K562 (cell line): ENCODE measurements around the gene TMEM144. TPM values are rescaled to one million over a fixed set of nuclear protein-coding genes. Genes with fewer than 3 reads are reported as not detected.

Experiments
- BHLHE40 ChIP-seq: IDR thresholded peaks from 2 replicates; pipeline ENCODE4 v1.6.1; 2011; ENCODE audit warnings: low read length, improper control_type of control experiment
- BRF2 ChIP-seq: IDR thresholded peaks from 3 replicates; pipeline ENCODE4 v1.6.1; 2011; ENCODE audit warnings: borderline replicate concordance, mild to moderate bottlenecking; ENCODE audit not compliant: insufficient read length, insufficient read depth
- CAMTA2 ChIP-seq: fragments of 250-450 bp; sonication (Bioruptor Pico); conservative IDR thresholded peaks from 2 replicates; pipeline ENCODE4 v1.5.1; 2022
- CCAR2 ChIP-seq: fragments of 200-400 bp; formaldehyde crosslinking; IDR thresholded peaks from 2 replicates; pipeline ENCODE4 v1.6.1; 2017; ENCODE audit warnings: mild to moderate bottlenecking, low read depth, low read length
- KAT8 ChIP-seq: fragments of 450-650 bp; IDR thresholded peaks from 2 replicates; pipeline ENCODE4 v1.6.1; 2016; ENCODE audit warnings: low read depth, mild to moderate bottlenecking
- PATZ1 ChIP-seq: fragments of 250-450 bp; sonication (Bioruptor Pico); IDR thresholded peaks from 2 replicates; pipeline ENCODE4 v1.5.0; 2020; ENCODE audit warnings: mild to moderate bottlenecking, borderline replicate concordance
- ZNF197 ChIP-seq: fragments of 200-800 bp; sonication (Bioruptor generic); IDR thresholded peaks from 2 replicates; pipeline ENCODE4 v1.6.1; 2016; ENCODE audit warnings: low read depth, missing genetic modification characterization, missing compliant biosample characterization
- ZNF253 ChIP-seq: fragments of 250-450 bp; sonication (Bioruptor Pico); conservative IDR thresholded peaks from 2 replicates; pipeline ENCODE4 v1.6.1; 2021; ENCODE audit warnings: mild to moderate bottlenecking
- ZNF274 ChIP-seq: IDR thresholded peaks from 2 replicates; pipeline ENCODE4 v1.6.1; 2011; ENCODE audit warnings: low read depth, mild to moderate bottlenecking, low read length, moderate library complexity, borderline replicate concordance
- polyA plus RNA-seq, 8 experiments: library from polyadenylated mRNA; depleted of rRNA in 4 of 8; stranded (reverse) in 5 of 8; unstranded in 3 of 8; fragments of >200 nt; fragmentation: Nextera tagmentation in 2 of 8; fragmentation: Illumina TruSeq in 1 of 8; extraction: Ambion mirVana in 2 of 8; extraction: Trizol in 1 of 8; gene quantifications; 2 replicates each; pipeline versions ENCODE4 v1.2.1 to v1.2.3, GENCODE V29; 2011 to 2014; ENCODE audit warnings: inconsistent platforms in 1 of 8, missing spikeins in 1 of 8
- total RNA-seq, 7 experiments: library from RNA; depleted of rRNA in 6 of 7; stranded (reverse); fragments of >200 nt in 6 of 7; fragmentation: Illumina TruSeq in 2 of 7; extraction: Trizol in 2 of 7; gene quantifications; 2 replicates each; pipeline versions ENCODE4 v1.2.1 to v1.2.3, GENCODE V29; 2011 to 2021; ENCODE audit warnings: low replicate concordance in 1 of 7

TMEM144 gene
- total and polyA plus RNA-seq, 9 of the 15 experiments (the other 6 are each of a cell fraction or from before 2014, with no cell fraction given) = 4.0 to 12.0 (median 6.1) TPM

- TF ChIP-seq BHLHE40 = no peak
- no peak for TF ChIP-seq CCAR2
- no peak for TF ChIP-seq KAT8
- no peak for TF ChIP-seq ZNF274
- TF ChIP-seq BRF2 = no peak
- TF ChIP-seq CAMTA2 = no peak
- TF ChIP-seq ZNF197 (CRISPR knock-in tag) = no peak
- TF ChIP-seq ZNF253 = no peak
- TF ChIP-seq PATZ1 (CRISPR knock-in tag) = no peak
- TF ChIP-seq, all 486 proteins: peak for 0
These were observed 15.0 kb upstream of the TMEM144 start (continued) for GRCh38 chr4:158195297-158195696.
